Suppressor macrophage treated with lipopolysaccharide for 1 hour (primary cell): ENCODE measurements around the gene CCDC12.
"Not testable (repeated sequence)": the region's sequence is repeated elsewhere in the genome, so short reads cannot be mapped to it uniquely, and the experiment has no call there.

Experiments used
- DNase-seq, 3 donors: peaks; one replicate each; pipeline ENCODE4 v3.0.0-alpha.2; 2020 to 2022

CCDC12 gene

DNA sequence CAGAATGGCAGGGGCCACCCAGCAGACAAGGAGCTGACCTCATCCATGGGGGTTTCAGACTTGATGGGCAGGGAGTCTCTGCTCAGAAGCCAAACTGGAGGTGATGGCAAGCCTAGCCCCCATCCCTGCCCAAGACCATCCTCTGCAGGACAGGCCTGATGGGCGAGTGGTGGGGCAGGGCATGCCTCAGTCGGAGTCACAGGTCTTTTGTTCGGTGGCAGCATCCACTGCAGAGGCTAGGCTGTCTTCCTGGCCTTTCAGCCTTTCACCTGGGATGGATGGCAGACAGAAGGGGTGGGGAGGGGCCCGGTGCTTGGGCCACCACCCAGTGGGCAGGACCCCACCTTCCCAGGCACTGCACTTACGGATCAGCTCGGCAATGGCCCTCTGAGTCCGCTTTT, 54.7 kb downstream of the CCDC12 start:
- DNase-seq, result no peak

DNA sequence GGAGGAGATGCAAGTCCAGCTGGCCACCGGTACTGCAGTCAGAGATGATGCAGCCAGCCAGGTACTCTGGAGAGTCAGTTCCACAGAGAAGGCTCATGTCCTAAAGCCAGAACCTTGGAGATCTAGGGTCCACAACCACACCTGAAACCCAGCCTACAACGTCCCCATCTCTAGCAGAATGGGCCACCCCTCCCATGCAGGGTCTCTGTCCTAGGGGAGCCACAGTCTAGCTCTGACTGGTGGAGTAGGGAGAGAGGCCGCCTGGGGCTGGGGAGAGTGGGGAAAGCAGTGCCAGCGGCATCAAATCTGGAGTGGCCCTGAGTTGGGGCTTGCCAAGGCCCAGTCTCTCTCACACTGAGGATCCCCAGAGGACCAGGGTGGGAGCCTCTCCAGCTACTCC, 55.5 kb downstream of the CCDC12 start:
- no peak for DNase-seq

DNA sequence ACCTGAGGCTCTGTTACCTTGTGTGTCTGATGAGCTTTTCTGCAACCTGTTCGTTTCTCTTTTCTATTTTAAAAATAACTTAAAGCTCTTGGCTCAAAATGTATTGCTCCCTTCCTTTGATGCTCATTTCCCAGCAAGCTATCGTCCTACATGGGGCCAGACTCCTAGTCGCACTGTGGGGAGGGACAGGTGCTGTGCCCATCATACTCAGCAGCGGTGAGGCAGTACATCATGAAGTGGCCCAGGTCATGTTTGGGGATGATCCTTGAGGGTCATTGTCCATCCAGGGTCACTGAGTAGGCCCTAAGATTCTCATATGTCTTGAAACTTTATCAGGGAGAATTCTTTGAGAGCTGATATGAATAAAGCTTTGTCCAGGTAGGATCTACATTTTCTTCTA, 57.9 kb downstream of the CCDC12 start:
- no peak for DNase-seq

DNA sequence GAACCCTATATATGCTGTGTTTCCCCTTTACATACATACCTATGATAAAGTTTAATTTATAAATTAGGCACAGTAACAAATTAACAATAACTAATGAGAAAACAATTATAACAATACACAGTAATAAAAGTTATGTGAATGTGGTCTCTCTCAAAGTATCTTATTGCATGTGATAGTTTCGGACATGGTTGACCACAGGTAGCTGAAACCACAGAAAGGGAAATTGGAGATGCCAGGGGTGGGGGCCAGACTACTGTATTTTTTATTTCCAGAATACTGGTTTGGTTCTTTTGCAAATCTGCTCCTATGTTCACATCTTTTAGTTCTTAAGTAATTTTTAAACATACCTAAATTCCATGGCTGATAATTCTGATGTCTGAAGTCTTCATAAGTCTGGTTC, 58.3 kb downstream of the CCDC12 start:
- DNase-seq, result no peak

DNA sequence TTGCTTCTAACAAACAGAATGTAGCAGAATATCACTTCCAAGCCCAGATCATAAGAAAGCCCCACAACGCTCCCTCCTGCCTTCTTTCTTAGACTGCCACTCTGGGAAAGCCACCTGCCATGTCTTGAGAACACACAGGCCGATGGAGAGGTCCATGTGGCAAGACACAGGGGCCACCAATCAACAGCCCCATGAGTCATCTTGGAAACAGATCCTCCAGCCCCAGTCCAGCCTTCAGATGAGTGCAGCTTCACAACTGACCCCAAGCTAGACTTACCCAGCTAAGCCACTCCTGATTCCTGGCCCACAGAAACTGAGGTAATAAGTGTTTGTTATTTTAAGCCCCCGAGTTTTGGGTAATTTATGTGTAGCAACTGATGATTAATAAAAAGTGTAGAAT, 59.3 kb downstream of the CCDC12 start:
- no peak for DNase-seq

DNA sequence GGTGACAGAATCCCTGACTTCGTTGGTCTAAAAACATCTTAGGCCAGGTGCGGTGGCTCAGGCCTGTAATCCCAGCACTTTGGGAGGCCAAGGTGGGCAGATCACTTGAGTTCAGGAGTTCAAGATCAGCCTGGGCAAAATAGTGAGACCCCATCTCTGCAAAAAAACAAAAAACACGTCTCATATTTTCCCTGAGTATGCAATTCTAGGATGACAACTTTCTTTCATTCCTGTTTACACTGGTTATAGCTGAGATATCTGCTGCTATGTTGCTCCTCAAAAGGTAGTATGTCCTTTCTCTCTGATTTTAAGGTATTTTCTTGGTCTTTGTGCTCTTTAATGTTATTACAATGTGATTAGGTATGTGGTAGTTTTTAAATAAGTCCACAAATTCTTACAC, 59.7 kb downstream of the CCDC12 start:
- no peak for DNase-seq

DNA sequence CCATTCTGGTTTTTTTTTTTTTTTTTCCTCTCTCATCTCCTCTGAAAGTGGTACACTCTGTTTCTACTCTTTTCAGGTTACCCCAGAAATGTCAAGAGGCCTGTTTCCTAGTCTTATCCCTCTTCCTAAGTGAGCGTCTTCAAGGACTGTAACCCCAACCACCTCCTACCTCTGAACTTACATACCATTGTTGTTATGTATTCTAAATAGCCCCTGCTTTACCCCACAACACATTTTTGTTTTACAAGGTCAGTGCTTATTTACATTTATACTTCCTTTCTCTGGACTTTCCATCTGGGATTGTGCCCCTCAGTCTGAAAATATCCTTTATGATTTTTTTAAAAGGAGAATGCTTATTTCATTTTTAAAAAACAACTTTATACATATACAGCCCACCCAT, 60.3 kb downstream of the CCDC12 start:
- no peak for DNase-seq

DNA sequence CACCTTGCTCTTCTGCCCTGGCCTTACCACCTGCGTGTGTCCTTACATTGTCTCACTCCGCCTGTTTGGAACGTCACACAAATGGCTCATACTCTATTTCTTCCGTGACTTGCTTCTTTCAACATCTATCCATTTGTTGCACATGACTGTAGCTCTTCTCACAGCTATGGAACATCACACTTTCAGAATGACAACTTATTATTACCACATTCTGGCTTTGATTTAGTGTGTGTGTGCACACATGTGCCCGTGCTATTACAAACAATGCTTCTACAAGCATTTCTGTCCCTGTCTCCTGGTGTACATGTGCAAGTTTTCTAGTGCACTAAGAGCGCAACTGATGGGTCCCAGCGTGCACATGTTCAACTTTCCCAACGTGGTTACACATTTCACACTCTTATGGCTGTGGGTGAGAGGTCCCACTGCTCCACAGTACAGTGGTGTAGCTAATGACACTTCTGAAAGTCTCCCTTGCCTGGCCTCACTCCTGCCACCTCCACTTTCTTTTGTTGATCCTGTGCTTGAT, 61.2 kb downstream of the CCDC12 start:
- DNase-seq, result no peak

DNA sequence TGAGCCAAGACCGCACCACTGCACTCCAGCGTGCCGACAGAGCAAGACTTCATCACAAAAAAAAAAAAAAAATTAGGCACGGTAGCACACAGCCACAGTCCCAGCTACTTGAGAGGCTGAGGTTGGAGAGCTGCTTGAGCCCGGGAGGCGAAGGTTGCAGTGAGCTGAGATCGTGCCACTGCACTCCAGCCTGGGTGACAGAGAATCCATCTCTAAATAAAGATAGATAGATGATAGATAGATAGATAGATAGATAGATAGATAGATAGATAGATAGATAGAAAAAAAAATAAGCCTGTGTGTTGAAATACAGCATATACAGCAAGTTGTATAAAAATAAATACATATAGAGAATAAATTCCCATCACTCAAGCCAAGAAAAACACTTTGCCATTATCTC, 61.7 kb downstream of the CCDC12 start:
- DNase-seq, result no peak

DNA sequence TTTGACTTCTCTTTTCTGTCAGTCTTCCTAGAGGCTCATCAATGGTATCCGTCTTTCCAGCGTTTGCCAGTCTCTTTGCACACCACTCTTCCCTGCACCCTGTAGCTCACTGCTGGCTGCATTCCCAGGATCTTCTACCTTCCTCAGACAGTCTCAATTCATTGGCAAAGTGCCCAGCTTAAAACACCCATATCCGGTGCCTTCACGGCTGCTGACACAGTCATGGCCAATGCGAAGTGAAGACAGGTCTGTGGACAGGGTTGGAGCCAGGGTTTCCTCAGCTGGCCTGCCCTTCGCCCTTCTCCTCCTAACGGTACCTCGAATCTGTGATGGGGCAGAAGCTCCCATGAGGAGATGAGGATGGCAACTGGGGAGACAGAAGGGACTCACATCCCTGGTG, 62.9 kb downstream of the CCDC12 start:
- DNase-seq, result no peak

DNA sequence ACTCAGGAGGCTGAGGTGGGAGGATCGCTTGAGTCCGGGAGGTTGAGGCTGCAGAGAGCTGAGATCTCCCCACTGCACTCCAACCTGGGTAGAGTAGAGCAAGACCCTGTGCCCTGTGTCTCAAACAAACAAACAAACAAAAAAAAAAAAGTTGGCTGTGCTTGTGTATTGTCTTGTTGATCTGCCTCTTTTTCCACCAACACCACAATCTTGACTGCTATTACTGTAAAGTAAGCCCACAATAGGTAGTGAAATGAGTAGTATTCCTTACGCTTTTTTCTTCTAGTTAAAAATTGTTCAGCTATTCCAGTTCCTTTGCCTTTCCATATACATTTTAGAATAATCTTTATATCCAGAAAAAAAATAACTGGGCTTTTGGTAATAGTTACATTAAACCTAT, 63.6 kb downstream of the CCDC12 start:
- no peak for DNase-seq

DNA sequence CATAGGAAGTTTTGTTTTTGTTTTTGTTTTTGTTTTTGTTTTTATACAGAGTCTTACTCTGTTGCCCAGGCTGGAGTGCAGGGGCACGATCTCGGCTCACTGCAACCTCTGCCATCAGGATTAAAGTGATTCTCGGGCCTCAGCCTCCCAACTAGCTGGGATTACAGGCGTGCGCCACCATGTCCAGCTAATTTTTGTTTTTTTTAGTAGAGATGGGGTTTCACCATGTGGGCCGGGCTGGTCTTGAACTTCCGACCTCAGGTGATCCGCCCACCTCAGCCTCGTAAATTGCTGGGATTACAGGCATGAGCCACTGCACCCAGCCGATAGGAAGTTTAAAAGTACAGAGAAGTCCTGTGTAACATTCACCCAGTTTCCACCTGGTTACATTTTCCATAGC, 65.6 kb downstream of the CCDC12 start:
- not testable (repeated sequence) for DNase-seq

DNA sequence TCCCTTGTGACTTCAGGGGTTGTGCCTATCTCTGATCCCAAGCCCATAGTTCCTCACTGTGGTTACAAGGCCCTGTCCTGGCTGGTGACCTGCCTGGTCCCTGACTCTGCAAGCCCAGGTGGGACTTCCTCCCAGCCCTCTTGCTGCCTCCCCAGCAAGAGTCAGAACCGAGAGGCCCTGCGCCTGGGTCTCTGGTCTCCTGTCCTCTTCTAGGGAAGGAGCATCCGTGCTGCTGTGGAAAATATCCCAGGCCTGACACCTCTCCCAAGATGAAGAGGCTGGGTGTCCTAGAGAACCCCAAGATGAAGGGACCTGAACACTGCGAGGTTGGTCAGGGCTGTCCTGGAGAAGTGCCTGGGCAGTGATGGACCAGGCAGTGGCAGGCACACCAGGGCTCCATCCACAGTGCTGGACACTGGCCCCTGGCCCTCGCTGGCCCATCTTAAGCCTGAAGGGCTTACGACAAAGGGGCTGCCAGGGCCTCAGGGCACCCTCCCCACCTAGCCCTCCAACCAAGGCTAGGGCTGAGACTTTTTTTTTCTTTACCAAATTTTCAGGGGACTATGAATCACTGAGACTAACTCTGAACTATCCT, 66.3 kb downstream of the CCDC12 start:
- DNase-seq, result no peak

DNA sequence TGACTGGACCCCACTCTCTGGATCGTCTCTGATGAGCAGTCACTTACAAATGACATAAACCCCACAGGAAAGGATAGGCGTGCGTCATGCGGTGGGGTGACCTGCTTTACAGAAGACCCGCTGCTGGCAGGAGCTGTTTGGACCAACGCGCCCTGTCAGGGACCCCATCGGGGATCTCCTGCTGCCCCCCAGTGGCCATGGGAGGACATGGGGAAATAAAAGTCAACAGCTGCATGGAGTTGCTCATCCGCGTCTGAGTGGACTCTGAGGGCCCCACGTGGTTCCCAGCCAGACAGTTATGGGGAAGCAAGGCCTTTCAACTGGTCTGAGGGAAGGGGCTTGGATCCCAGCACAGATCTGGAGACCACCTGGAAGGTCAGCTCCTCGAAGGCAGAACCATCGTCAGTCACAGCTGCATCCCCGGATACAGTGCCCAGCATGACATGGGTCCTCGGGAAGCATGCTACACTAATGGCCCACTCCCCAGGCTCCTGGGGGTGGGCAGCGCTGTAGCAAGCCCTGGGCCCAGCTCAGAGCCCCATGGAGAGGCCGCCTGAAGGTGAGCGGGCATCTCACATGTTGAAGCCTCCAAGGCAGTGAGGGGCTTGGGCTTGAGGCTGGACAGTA, 66.9 kb downstream of the CCDC12 start:
- DNase-seq, result peak; percentile 90 to 94 (median 91)

DNA sequence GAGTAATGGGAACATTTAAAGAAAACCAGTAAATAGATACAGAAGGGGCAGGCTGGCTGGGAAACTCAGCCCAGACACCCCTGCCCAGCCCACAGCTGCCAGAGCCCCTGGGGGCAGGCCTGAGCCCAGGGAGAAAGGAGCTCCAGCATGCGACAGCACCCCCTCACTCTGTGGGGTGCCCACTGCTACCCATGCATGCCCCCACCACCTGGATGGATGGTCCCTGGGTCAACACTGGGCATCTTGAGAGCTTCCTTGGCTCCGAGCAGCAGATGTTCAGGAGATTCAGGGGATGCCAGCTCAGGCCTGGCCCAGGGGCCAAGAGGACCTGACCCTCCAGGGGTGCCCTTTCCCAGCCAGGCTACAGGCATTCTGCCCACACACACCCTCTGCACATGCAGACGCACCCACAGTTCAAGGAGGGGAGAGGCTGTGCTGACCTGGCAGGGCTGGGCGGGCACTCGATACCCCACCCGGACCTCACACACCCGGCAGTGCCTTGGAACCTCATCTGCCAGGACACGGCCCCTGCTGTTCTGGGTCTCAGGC, 67.5 kb downstream of the CCDC12 start:
- DNase-seq, result no peak

DNA sequence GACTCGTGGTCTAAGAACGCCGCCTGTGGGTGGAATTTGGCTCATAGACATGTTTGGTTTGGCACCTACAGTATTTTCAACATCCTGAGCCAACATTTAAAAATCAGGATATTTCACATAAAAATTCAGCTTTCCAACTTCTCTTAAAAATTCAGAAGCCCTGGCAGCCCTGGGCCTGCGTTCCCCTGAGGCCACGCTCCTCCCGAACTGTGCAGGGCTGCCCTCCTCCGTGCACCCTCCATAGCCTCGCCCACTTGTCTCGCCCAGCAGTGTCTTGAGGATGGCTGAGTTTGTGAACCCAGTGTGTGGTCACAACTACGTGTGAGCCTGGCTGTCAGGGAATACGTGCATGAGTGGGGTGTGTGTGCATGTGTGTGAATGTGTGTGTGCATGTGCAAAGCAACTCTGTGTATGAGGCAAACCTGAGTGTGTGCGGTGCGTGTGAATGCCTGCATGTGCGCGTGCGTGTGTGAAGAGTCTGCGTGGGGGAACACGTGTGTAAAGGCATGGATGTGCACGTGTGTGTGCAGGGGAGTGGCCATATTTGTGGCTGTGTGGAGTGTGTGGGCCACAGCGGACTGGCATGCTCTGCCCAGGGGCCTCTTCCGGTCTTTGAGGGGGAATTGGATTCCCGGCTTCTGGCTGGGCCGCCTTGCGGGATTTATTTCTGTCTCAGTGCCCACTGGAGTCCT, 68.1 kb downstream of the CCDC12 start:
- no peak for DNase-seq

DNA sequence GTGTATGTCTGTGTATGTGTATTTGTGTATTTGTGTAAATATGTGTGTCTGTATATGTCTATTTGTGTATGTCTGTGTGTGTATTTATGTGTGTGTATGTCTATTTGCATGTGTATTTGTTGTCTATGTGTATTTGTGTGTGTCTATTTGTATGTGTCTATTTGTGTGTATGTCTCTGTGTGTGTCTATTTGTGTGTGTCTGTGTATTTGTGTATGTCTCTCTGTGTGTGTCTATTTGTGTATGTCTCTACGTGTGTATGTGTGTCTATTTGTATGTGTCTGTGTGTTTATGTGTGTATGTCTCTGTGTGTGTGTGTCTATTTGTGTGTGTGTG, 68.6 kb downstream of the CCDC12 start:
- no peak for DNase-seq

DNA sequence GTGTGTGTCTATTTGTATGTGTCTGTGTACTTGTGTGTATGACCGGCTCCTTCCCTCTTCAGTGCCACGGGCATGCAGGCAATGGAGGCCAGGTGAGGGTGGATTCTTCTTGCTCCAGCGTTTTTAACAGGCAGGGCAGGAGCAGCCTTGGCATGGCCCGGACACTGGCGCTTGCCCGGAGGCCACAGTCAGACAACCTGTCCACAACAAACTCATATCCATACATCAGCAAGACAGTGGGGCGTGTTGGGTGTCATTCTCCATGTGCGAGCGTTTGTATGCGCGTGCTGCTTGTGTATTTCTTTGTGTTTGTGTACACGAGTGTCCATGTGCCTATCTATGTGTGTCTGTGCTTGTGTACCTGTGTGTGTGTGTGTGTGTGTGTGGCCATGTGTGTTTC, 69.3 kb downstream of the CCDC12 start:
- DNase-seq, result no peak

DNA sequence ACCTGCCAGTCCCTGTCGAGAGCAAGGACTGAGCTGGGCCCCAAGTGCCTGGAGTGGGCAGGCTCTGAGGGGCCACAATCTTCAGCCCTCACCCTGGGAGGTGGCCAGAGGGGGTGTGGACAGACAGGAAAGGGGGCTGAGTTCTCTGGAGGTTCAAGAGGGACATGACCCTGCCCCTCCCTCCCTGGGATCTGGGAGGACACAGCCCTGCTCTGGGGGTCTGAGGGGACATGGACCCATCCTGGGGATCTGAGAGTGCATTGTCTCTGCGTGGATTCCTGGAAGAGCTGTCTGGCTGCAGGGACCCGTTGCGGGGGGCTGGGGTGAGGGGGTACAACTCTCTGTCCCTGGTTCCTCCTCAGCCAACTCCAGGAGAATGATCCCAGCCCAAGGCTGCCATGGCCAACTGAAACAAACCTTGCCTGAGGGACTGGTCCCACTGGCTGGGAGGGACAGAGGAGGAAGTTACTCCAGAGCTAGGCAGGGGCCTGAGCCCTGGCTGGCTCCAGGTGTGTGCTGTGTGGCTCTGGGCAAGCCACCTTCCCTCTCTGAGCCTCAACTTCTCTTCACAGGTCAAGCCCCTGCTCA, 70.0 kb downstream of the CCDC12 start:
- DNase-seq, result no peak

DNA sequence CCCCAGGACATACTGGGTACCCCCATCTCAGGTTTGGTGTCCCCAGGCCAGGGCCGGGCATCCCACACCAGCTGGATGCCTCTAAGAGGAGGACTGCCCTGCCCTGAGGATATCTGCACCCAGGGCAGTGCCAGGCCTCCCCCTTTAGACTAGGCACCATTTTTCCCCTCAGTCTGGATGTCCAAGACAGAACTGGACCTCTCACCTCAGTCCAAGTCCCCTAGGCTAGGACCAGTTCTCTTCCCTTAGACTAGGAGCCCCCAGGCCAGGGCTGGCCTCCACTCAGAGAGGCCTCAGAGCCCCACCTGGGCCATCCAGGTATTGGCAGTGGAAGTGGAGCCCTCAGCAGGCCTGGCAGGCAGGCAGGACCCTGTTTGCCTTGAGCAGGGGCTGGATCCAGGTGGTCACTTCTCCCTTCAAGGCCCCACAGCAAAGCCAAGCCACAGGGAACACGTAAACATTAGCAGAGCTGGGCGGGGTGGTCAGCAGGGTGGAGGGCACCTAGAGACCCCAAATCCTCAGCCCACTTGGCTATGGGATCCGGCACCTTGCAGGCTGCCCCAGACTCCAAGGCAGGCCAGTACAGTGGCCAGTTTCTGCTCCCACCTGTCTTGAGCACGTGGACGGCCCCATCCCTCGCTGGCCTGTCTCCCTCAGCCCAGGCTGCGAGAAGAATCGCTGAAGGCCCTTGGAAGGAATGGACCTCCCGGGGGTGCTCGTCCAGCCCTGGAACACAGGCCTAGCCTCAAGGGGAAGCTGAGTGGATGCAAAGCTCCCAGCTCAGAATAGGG, 70.7 kb downstream of the CCDC12 start:
- DNase-seq, result no peak

DNA sequence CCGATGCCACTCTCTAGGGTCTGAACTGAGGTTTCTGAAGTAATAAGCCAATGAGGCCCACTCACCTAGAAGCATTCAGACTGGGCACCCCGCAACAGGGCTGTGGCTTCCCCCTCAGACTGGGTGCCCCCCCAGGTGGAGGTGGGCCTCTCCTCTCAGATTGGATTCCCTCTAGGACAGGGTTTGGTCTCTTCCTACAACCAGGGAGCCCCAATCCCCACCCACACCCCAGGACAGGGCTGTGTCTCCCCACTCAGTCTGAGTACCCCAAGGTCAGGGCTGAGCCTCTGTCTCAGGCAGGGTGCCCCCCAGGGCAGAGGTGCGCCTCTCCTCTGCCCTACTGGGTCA, 71.4 kb downstream of the CCDC12 start:
- DNase-seq, result no peak

DNA sequence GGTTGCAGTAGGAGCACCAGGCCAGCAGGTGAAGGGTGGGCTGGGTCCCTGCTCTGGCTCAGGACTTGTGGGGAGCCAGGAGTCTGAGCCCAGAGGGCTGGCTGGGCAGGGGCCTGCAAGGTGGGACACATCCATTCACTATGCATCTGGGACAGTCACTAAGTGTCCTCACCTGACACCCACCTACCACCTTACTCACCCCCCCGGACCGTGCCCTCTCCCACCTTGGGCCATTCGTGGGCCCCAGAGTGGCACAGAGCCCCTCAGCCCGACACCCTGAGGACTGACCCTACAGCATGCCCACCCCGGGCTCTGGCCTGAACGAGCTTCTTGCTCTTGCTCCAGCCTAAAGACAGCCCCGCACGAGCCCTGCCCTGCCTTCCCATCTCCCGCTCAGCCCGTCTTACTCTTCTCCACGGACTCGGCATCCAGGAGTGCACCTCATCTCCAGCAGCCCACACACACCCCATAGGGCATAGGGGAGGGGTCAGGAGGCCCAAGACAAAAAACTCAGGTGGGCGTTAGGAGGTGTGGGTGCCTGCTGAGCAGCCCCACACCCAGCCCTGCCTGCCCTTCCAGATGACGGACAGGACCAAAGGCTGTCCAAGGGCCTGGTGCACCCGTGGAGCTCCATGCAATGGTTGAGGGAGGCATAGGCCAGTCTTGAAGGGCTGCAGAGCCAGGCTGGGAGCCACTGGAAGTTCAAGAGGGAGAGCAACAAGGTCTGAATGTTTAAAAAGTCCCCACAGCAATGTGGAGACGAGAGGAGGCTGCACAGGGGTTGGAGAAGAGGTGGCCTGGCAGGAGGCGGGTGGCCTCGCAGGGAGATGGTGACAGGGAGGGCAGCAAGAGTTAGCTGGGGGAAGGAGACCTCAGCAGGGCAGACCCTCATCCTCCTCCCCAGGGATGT, 72.0 kb downstream of the CCDC12 start:
- no peak for DNase-seq
